NCI-H2107 treated with DMSO at 0.1 percent for 48 hours (cell line): ENCODE measurements around the gene KCNJ1.

Source experiments
- DNase-seq: peaks from one replicate; lab custom pipeline; 2025; ENCODE audit not compliant: unreplicated experiment; lab: John Stamatoyannopoulos, UW

The KCNJ1 gene

DNA sequence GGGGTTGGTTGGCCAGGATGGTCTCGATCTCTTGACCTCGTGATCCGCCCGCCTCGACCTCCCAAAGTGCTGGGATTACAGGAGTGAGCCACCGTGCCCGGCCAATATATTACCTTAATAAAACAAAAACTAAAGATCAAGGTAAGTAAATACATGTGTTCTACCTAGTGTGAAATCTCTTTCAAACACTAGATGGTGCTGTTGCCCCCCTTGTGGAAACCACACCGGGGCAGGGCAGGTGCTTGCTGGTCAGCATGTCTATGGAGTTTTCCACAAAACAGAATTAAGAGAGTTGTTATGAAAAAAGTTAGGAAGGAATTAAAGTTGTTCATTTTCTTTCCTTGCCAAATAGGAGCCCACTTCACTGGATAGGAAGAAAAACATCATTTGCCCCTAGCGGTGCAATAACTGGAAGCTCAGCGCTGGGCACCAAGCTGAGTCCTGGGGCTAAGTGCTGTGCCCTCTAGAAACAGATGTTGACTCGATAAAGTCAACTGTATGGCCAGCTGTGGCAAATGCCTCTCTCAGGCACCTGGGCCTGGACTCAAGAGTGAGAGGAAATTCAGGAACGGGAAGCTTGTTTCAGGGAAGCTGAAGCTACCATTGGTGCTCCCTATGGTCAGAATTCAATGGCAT lies 17.7 kb upstream of the KCNJ1 start:
- DNase-seq, result peak; percentile 32

DNA sequence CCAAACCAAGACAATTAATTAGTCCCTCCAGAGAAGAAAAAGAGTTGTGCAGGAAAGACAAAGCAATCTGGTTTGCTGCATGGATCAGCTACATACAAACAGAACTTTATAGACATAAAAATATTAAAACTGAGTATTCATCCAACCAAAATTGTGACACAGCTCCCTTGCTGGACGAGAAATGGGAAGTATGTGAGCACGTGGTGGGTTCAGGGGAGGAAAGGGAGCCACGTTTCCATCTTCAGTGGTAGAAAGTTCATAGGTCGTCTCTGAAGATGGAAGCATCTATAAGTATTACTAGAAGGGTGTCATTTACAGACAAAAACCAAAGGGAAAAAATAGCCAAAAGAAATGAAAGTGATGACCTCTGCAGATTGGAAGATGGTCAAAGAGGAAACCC lies 17.0 kb upstream of the KCNJ1 start:
- no peak for DNase-seq

DNA sequence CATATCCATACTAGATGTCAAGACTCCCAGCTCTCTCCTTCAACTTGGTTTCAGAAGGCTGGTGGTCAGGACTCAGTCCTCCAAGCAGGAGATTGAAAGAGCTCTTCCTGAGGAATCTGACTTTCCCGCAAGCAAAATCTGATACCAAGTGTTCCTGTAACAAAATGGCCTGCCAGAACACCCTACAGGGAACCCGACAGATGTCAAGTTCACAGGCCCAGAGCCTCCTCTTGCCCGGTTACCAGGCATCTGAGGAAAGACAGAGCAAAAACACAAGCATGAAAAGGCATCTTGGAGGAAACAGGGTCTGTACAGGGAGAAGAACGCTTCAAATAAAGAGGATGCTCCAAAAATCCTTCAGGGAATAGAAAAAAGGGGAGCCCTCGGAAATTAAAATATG lies 15.4 kb upstream of the KCNJ1 start:
- DNase-seq, result no peak

- DNase-seq, result no peak
Observed at GRCh38 chr11:128881221-128881620, 14.1 kb upstream of the KCNJ1 start.

DNA sequence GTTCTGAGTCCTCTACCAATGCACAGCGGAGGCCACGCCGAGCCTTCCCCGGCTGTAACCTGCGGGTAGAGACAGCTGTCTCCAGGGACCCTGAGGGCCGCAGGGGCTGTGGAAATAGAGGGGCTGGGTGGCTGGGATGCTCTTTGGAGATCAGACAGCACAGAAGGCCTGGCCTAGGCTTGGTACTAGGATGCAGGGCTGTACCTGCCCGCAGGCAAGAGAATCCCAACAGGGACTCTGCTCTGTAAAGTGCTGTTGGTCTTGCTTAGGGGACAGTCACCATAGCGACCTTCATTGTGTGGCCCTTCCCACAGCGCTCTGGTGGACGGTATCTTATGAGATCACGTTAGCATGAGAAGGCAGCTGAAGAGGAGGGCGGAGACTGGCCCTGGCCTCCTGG lies 12.7 kb upstream of the KCNJ1 start:
- no peak for DNase-seq

DNA sequence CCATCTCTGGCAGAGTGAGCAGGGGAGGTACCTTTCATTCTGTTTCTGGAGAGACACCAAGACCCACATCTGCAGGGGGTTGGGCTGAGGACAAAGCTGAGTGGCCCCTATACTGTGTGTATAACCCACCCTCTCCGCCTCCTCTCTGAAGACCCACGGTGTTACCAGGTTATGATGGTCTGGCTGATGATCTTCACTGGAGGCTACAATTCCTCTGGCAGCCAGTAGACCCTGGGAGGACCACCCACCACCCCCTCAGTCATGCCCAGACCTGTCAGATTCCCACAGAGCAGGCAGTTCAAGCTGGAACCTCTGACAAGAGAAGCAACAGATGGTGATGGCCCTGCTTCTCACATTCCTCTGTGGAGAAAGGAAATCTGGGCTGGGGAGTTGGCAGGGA lies 11.4 kb upstream of the KCNJ1 start:
- no peak for DNase-seq

- no peak for DNase-seq
Observed at GRCh38 chr11:128877726-128878125, 10.6 kb upstream of the KCNJ1 start.

DNA sequence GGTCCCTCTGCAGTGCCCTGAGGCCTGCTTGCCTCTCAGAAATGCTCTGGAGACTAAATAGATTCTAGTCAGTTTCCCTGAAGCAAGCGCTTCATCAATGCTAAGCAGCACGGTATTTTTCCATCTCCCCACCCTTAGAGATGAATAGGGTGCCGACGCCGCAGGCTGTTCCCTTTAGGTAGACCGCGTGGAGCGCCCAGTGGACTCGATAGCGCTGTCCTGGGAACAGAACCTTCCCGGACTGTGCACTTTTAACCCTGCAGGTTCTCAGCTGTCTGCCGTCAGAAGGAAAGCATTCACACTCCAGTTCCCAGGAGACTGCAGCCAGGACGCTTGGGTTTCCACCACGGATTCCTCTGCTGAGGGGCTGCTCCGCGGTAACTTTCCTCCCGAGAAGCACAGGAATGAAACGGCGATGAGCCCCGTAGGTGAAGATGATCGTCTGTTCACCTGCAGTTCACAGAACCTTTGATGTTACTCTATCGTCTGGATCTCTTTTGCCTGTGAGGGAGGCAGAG lies 9.1 kb upstream of the KCNJ1 start:
- DNase-seq, result no peak

- no peak for DNase-seq
Observed at GRCh38 chr11:128874427-128874826, 7.3 kb upstream of the KCNJ1 start.

GRCh38 chr11:128872594-128872993 lies 5.5 kb upstream of the KCNJ1 start:
- no peak for DNase-seq

DNA sequence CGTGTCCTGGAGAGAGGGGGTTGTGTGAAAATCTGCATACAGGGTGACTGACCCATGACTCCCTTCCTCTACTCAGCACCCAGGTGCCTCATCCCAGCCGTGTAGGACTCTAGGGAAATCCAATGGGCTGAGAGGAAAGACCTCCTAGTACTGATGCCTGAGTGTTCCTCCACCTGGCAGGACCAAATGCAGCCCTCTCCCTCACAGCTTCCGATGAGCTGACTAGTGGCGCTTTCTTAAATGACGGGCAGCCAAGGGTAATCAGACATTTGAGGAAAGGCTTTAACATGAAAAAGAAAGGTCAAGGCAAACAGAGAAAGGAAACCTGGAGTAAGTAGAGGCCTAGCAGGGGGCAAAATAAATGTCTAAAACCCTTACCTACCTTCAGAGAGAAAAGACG lies 5.0 kb upstream of the KCNJ1 start:
- no peak for DNase-seq

GRCh38 chr11:128871168-128871610 lies 4.1 kb upstream of the KCNJ1 start:
- no peak for DNase-seq

- no peak for DNase-seq
Observed at GRCh38 chr11:128868841-128869671, 2.0 kb upstream of the KCNJ1 start.

GRCh38 chr11:128865490-128865889 lies 1.6 kb downstream of the KCNJ1 start:
- DNase-seq, result no peak

- DNase-seq, result no peak
Observed at GRCh38 chr11:128862908-128863660, 4.0 kb downstream of the KCNJ1 start.

GRCh38 chr11:128862406-128862805 lies 4.7 kb downstream of the KCNJ1 start:
- DNase-seq, result no peak

DNA sequence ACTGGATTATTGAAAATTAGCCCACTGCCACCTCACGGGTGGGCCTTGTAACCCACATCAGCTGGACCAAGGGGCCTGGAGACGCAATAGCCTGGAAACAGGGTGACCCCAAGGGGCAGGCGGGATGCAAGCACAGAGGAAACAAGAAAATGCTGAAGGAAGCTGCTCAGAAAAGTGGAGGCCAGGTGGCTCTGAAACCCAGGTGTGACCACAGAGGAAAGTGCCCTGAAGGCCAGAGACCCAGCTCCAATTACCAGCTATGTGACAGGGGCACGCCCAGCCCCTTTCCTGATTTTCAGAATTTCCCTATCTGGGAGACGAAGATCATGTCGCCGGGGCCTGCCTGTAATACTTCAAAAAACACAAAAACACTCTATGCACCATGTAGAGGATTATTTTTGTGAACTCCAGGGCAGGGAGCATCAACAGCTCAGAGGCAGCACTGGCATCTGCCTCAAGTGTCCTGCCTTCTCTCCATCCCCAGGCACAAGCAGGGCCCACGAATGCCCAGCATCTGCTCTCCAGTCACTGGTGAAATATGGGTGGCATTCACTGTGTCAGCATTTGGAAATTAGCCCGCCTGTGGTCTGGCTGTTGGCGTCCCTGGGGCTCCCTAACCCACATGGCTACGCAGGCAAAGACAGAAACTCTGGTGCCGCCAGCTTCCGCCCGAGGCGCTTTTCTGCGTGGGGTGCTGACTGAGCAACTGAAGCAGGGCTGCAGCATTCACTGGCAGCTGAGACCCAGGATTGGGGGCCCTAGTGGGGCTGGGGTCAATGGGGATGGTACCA lies 6.3 kb downstream of the KCNJ1 start:
- DNase-seq, result no peak

GRCh38 chr11:128859563-128860441 lies 7.3 kb downstream of the KCNJ1 start:
- no peak for DNase-seq

DNA sequence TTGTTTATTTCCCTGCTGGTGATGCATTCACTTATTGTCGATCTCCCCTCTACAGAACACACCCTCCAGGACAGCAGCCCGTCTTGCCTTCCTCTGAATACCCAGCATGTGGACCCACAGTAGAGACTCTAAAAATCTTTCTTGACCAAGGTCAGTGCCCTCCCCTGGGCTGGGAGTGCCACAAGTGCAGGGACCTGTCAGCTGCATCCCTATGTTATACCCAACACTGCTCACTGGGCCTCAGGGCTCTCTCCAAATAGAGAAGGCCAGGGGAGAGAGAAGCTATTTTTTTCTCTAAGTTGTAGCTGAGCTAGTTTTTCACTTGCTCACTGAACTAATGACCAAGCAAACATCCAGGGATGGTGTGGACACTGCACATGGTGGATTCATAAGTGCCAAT lies 9.8 kb downstream of the KCNJ1 start:
- DNase-seq, result no peak

- no peak for DNase-seq
Observed at GRCh38 chr11:128856241-128856640, 10.9 kb downstream of the KCNJ1 start.
